OCI-LY1 (cell line): ENCODE results near the gene RGCC.

Experiments used
- H2AFZ ChIP-seq: fragments of 200-600 bp; sonication (generic), shearing (Covaris generic); 2 replicates; pipeline ENCODE4 v1.6.0; 2014; ENCODE audit warnings: antibody characterized with exemption, mild to moderate bottlenecking, low read length
- H3F3A ChIP-seq: fragments of 200-600 bp; sonication (generic), shearing (Covaris generic); 2 replicates; pipeline ENCODE4 v1.6.0; 2014; ENCODE audit warnings: mild to moderate bottlenecking, antibody characterized with exemption, low read length, moderate library complexity; ENCODE audit not compliant: insufficient read depth
- H3K27ac ChIP-seq: fragments of 200-600 bp; sonication (generic); 2 replicates; pipeline ENCODE4 v1.5.1; 2014; ENCODE audit warnings: low read length, mixed run types, mild to moderate bottlenecking, low read depth; ENCODE audit not compliant: poor library complexity, severe bottlenecking
- H3K27me3 ChIP-seq: fragments of 200-600 bp; sonication (generic); 2 replicates; pipeline ENCODE4 v1.6.0; 2014; ENCODE audit warnings: antibody characterized with exemption, mild to moderate bottlenecking, low read length, moderate library complexity; ENCODE audit not compliant: insufficient read depth
- H3K36me3 ChIP-seq: fragments of 200-600 bp; sonication (generic); 2 replicates; pipeline ENCODE4 v1.6.1; 2014; ENCODE audit warnings: mild to moderate bottlenecking, antibody characterized with exemption, low read length, moderate library complexity, mixed read lengths; ENCODE audit not compliant: insufficient read depth
- H3K4me1 ChIP-seq: fragments of 200-600 bp; sonication (generic); 2 replicates; pipeline ENCODE4 v1.5.1; 2014; ENCODE audit warnings: mild to moderate bottlenecking, low read length, moderate library complexity; ENCODE audit not compliant: insufficient read depth, severe bottlenecking
- H3K4me2 ChIP-seq: fragments of 200-600 bp; sonication (generic), shearing (Covaris generic); 2 replicates; pipeline ENCODE4 v1.6.1; 2014; ENCODE audit warnings: low read length
- H3K4me3 ChIP-seq: fragments of 200-600 bp; sonication (generic); 2 replicates; pipeline ENCODE4 v1.5.1; 2014; ENCODE audit warnings: low read length, low read depth, mild to moderate bottlenecking, mixed read lengths; ENCODE audit not compliant: poor library complexity, severe bottlenecking
- H3K79me2 ChIP-seq: fragments of 200-600 bp; shearing (Covaris generic); 2 replicates; pipeline ENCODE4 v1.6.1; 2016; ENCODE audit warnings: mixed run types, low read length, mixed read lengths; ENCODE audit not compliant: insufficient read depth
- H3K9ac ChIP-seq: fragments of 200-600 bp; sonication (generic), shearing (Covaris generic); 2 replicates; pipeline ENCODE4 v1.6.1; 2014; ENCODE audit warnings: mild to moderate bottlenecking, low read length, mixed read lengths
- H3K9me2 ChIP-seq: fragments of 200-600 bp; sonication (generic), shearing (Covaris generic); 2 replicates; pipeline ENCODE4 v1.6.1; 2014; ENCODE audit warnings: low read depth, mild to moderate bottlenecking, low read length, mixed read lengths
- H3K9me3 ChIP-seq: fragments of 200-600 bp; shearing (Covaris generic); 2 replicates; pipeline ENCODE4 v1.6.1; 2014; ENCODE audit warnings: low read length, mixed read lengths
- H4K20me1 ChIP-seq: fragments of 200-600 bp; sonication (generic), shearing (Covaris generic); 2 replicates; pipeline ENCODE4 v1.6.0; 2016; ENCODE audit warnings: mild to moderate bottlenecking, low read length; ENCODE audit not compliant: insufficient read depth
- EZH2 ChIP-seq: fragments of 200-600 bp; sonication (generic), shearing (Covaris generic); IDR thresholded peaks from 2 replicates; pipeline ENCODE4 v1.8.0; 2017; ENCODE audit warnings: borderline replicate concordance, mixed run types, mild to moderate bottlenecking, antibody characterized with exemption, low read length, moderate library complexity, mixed read lengths
- TF ChIP-seq, protein P1 (sequence below): fragments of 200-600 bp; sonication (generic), shearing (Covaris generic); IDR thresholded peaks from 2 replicates; pipeline ENCODE4 v1.5.1; 2017; ENCODE audit warnings: mild to moderate bottlenecking, antibody characterized with exemption, low read length, moderate library complexity, mixed read lengths

Gene RGCC

DNA sequence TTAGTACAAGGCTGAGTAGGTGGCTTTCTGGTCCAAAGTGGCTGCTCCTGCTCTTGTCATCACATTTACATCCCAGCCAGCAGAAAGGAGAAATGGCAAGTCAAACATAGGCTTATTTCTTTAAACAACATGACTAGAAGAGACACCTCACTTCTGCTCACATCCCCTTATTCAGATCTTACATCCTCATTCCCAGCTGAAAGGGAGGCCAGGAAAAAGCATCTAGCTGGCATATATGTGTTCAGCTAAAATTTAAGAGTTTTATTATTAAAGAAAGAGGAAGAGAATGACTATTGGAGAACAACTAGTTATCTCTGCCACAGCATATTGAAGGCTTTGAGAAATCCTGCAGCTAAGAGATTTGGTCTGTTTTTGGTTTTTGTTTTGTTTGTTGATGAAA is 34.1 kb downstream of the RGCC start:
- no peaks in the 10 kb centered on the region for H3F3A ChIP-seq
- no peaks in the 10 kb centered on the region for H3K9me3 ChIP-seq
- H3K27ac ChIP-seq = peak overlapping the region; percentile 97
- H3K27me3 ChIP-seq = no peaks in the 10 kb centered on the region
- H3K4me3 ChIP-seq = no peak overlapping the region
- no peaks in the 10 kb centered on the region for H3K36me3 ChIP-seq
- no peaks in the 10 kb centered on the region for H4K20me1 ChIP-seq
- H3K4me1 ChIP-seq = peaks cover 73% of the 10 kb centered on the region
- no peak overlapping the region; the same call in 1 of the 2 replicates for H3K4me2 ChIP-seq
- no peak for TF ChIP-seq EZH2
- TF ChIP-seq, protein P1, sequence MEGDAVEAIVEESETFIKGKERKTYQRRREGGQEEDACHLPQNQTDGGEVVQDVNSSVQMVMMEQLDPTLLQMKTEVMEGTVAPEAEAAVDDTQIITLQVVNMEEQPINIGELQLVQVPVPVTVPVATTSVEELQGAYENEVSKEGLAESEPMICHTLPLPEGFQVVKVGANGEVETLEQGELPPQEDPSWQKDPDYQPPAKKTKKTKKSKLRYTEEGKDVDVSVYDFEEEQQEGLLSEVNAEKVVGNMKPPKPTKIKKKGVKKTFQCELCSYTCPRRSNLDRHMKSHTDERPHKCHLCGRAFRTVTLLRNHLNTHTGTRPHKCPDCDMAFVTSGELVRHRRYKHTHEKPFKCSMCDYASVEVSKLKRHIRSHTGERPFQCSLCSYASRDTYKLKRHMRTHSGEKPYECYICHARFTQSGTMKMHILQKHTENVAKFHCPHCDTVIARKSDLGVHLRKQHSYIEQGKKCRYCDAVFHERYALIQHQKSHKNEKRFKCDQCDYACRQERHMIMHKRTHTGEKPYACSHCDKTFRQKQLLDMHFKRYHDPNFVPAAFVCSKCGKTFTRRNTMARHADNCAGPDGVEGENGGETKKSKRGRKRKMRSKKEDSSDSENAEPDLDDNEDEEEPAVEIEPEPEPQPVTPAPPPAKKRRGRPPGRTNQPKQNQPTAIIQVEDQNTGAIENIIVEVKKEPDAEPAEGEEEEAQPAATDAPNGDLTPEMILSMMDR = no peak
- no peak overlapping the region for H2AFZ ChIP-seq
- no peaks in the 10 kb centered on the region for H3K79me2 ChIP-seq
- no peak overlapping the region; the same call in 1 of the 2 replicates for H3K9ac ChIP-seq
- H3K9me2 ChIP-seq = no peaks in the 10 kb centered on the region

DNA sequence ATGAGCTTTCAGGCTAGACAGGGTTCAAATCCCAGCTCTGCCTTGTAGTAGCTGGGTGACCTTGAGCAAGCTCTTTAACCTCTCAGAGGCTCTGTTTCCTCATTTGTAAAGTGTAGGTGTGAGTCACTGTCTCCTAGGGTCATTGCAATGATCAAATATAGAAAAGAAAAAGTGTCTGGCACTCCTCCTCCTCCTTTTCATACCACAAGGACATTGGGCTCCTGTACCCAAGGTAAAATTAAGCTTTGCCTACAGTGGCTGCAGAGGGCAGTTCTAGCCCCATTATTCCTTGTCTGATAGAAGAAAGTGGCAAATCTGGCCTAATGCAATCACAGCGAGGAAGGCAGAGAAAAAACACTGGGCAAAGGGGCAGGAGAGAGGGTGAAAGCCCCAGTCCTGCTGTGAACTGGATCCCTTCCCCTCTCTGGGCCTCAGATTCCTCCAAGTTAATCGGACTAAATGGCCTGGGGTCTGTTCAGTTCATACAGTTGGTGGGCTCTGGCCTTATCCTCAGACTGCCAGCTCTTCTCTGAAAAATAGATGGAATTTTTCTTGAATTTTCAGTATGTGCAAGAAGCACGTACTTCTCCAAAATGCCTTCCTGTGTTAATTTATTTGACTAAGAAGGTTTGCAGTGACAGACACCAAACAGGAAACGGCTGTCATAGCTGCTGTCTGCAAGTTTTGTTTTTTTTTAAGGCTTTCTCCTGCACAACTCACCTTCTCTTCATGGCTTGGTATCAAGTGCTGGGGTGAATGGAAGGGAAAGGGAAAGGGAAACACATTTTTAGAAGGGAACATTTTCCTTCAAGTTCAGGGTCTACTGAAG is 35.3 kb downstream of the RGCC start:
- Histone ChIP-seq H3F3A (no peaks in the 10 kb centered on the region), H4K20me1 (no peaks in the 10 kb centered on the region), H3K27ac (peak overlapping the region; percentile 97), H3K36me3 (no peaks in the 10 kb centered on the region), H3K79me2 (no peaks in the 10 kb centered on the region), H3K9me3 (no peaks in the 10 kb centered on the region), H3K4me2 (peak overlapping the region; percentile 44), H3K27me3 (no peaks in the 10 kb centered on the region), H3K4me3 (peak overlapping the region; percentile 8), H3K9me2 (no peaks in the 10 kb centered on the region), H3K9ac (peak overlapping the region; percentile 59), H2AFZ (no peak overlapping the region), H3K4me1 (peaks cover 85% of the 10 kb centered on the region)
- TF ChIP-seq EZH2 = no peak
- TF ChIP-seq, protein P1 = no peak

DNA sequence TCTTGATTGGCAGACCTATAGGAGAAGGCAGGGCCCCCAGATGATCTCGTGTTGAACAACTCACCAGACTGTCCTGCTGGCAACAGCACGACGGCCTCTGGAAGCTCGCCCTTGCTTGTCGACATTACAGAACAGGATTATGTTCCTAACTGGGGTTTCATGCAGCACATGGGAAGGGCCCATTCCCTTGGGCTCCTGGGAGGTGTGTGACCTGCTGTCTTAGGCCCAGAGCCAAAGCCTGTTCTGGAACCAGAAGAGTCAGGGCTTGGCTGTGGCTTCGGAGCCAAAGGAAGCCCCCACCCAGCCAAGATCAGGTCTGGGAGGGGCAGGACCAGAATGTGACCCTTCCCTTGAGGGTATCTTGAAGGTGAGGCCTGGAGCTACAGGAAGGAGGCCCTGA is 36.9 kb downstream of the RGCC start:
- Histone ChIP-seq H3K79me2 (no peaks in the 10 kb centered on the region), H3K4me3 (no peak overlapping the region), H3K9me2 (no peaks in the 10 kb centered on the region), H3K9me3 (no peaks in the 10 kb centered on the region), H3K36me3 (no peaks in the 10 kb centered on the region), H3K27ac (peak overlapping the region; percentile 97), H3K4me1 (peaks cover 91% of the 10 kb centered on the region), H3K9ac (no peak overlapping the region; the same call in 1 of the 2 replicates), H2AFZ (no peak overlapping the region), H3F3A (no peaks in the 10 kb centered on the region), H4K20me1 (no peaks in the 10 kb centered on the region), H3K27me3 (no peaks in the 10 kb centered on the region), H3K4me2 (no peak overlapping the region)
- TF ChIP-seq, protein P1 = no peak
